Gastroesophageal sphincter (tissue), 4 donors: ENCODE measurements around the gene NFKB1. TPM values are rescaled to one million over a fixed set of nuclear protein-coding genes. Genes with fewer than 3 reads are reported as not detected.

Experiments used
- ATAC-seq: fragments of 150-250 bp; one replicate; pipeline ENCODE4 v1.9.1; 2016; ENCODE audit warnings: mild to moderate bottlenecking, moderate library complexity
- H3K27ac ChIP-seq, 4 donors: fragments of 200-600 bp; sonication (generic) in 3 of 4; 1 replicate in 3 of 4; 2 replicates in 1 of 4; pipeline ENCODE4 v1.5.1; 2016 to 2019
- H3K27me3 ChIP-seq: fragments of 200-600 bp; sonication (generic); one replicate; pipeline ENCODE4 v1.5.1; 2019
- H3K36me3 ChIP-seq, 2 donors: fragments of 200-600 bp; sonication (generic); one replicate each; pipeline ENCODE4 v1.5.1; 2019; ENCODE audit warnings: control low read depth in 1 of 2
- H3K4me1 ChIP-seq, 3 donors: fragments of 200-600 bp; sonication (generic); 1 replicate in 2 of 3; 2 replicates in 1 of 3; pipeline ENCODE4 v1.5.1; 2016 to 2019; ENCODE audit warnings: control low read depth in 2 of 3
- H3K4me3 ChIP-seq, 2 donors: fragments of 200-600 bp; sonication (generic); one replicate each; pipeline ENCODE4 v1.5.1; 2019; ENCODE audit warnings: mild to moderate bottlenecking in 1 of 2, moderate library complexity in 1 of 2
- H3K9me3 ChIP-seq, 3 donors: fragments of 200-600 bp; sonication (generic); one replicate each; pipeline ENCODE4 v1.5.1; 2017 to 2019; ENCODE audit warnings: control low read depth in 2 of 3
- CTCF ChIP-seq, 4 experiments: fragments of 200-600 bp in 2 of 4; fragments of 450-650 bp in 2 of 4; sonication (generic) in 1 of 4; IDR thresholded peaks; one replicate each; pipeline ENCODE4 v1.5.1; 2017 to 2019; ENCODE audit warnings: antibody characterized with exemption in 4 of 4, mild to moderate bottlenecking in 2 of 4, moderate library complexity in 2 of 4
- EP300 ChIP-seq: sonication (generic); formaldehyde crosslinking; IDR thresholded peaks from one replicate; pipeline ENCODE4 v1.6.1; 2017; ENCODE audit warnings: antibody characterized with exemption, mild to moderate bottlenecking
- POLR2A ChIP-seq, 2 donors: fragments of 450-650 bp; IDR thresholded peaks; one replicate each; pipeline ENCODE4 v1.6.1; 2017; ENCODE audit warnings: antibody characterized with exemption in 2 of 2, mild to moderate bottlenecking in 2 of 2, moderate library complexity in 1 of 2
- POLR2AphosphoS5 ChIP-seq: sonication (generic); formaldehyde crosslinking; IDR thresholded peaks from one replicate; pipeline ENCODE4 v1.6.1; 2017; ENCODE audit warnings: antibody characterized with exemption
- WGBS, 2 donors: methylation state at CpG; one replicate each; pipeline ENCODE4 v1.1.5; 2018; ENCODE audit warnings: low coverage in 1 of 2; 5-methylcytosine and 5-hydroxymethylcytosine counted together
- total RNA-seq, 4 donors: library from RNA; depleted of rRNA; stranded (reverse); fragments of >200 nt; gene quantifications; one replicate each; pipeline ENCODE4 v1.1.0, GENCODE V29; 2016

The NFKB1 gene
- total RNA-seq, 4 donors from 2014 or later: 27.6 to 50.1 (median 43.8) TPM

- TF ChIP-seq POLR2AphosphoS5: no peak
- no peak for TF ChIP-seq EP300
- ATAC-seq: no peak
- 78 to 82% methylated on average over 2 to 4 of the region's 4 CpGs for WGBS, 2 donors
- Histone ChIP-seq H3K4me3 (no peak overlapping the region), H3K4me1 (no peaks in the 10 kb centered on the region), H3K27ac (no peak overlapping the region), H3K27me3 (no peaks in the 10 kb centered on the region), H3K9me3 (no peaks in the 10 kb centered on the region), H3K36me3 (peaks cover 0 to 96% of the 10 kb centered on the region in 2 donors)
These were observed 85.5 kb downstream of the NFKB1 start for GRCh38 chr4:102586644-102587021.

GRCh38 chr4:102589743-102590142, 88.6 kb downstream of the NFKB1 start:
- peaks cover 0 to 82% of the 10 kb centered on the region in 2 donors for H3K36me3 ChIP-seq
- WGBS, 2 donors: 83 to 88% methylated on average over 3 of the region's 3 CpGs
- no peak for ATAC-seq
- no peak overlapping the region for H3K27ac ChIP-seq
- H3K9me3 ChIP-seq: no peaks in the 10 kb centered on the region
- H3K27me3 ChIP-seq: no peaks in the 10 kb centered on the region
- H3K4me1 ChIP-seq: no peaks in the 10 kb centered on the region
- no peak overlapping the region for H3K4me3 ChIP-seq
- TF ChIP-seq CTCF (IDR thresholded peaks at IDR 0.05): no peak
- no peak for TF ChIP-seq EP300
- no peak for TF ChIP-seq POLR2A (IDR thresholded peaks at IDR 0.05)

DNA sequence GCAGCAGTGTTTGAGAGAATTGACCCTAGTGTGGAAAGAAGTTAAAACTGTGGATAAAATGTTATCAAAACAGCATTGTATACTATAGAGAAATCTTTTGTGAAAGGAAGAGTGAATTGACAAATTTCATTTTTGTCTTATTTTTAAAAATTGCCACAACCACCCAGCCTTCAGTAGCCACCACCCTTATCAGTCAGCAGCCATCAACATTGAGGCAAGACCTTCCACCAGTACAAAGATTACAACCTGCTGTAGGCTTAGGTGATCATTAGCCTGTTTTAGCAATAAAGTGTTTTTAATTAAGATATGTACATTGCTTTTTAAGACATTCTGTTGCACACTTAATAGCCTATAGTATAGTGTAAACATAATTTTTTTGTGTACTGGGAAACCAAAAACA, 91.1 kb downstream of the NFKB1 start:
- no peaks in the 10 kb centered on the region for H3K27me3 ChIP-seq
- no peaks in the 10 kb centered on the region for H3K9me3 ChIP-seq
- no peak for ATAC-seq
- H3K36me3 ChIP-seq: peaks cover 9 to 82% of the 10 kb centered on the region in 2 donors
- no peak overlapping the region for H3K27ac ChIP-seq
- TF ChIP-seq POLR2AphosphoS5 (no peak), CTCF (IDR thresholded peaks at IDR 0.05) (no peak), POLR2A (IDR thresholded peaks at IDR 0.05) (no peak), EP300 (no peak)
- H3K4me3 ChIP-seq: no peak overlapping the region
- H3K4me1 ChIP-seq: no peaks in the 10 kb centered on the region

DNA sequence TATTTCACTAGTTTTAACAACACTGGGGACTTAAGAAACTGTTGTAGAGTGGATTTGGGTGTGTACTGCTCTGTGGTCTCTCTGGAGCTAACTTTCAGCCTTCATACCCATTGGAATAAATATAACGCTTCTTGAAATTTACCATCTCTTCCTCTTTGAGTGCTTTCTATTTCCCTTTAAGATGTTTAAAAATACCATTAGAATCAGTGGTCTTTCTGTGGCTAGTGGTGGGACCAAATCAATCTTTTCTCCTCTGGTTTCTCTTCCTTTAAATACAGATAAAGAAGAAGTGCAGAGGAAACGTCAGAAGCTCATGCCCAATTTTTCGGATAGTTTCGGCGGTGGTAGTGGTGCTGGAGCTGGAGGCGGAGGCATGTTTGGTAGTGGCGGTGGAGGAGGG, 92.0 kb downstream of the NFKB1 start:
- ATAC-seq: no peak
- Histone ChIP-seq H3K4me1 (no peaks in the 10 kb centered on the region), H3K27ac (no peak overlapping the region), H3K9me3 (no peaks in the 10 kb centered on the region), H3K4me3 (no peak overlapping the region), H3K27me3 (no peaks in the 10 kb centered on the region), H3K36me3 (peaks cover 9 to 82% of the 10 kb centered on the region in 2 donors)
- no peak for TF ChIP-seq POLR2A (IDR thresholded peaks at IDR 0.05)
- no peak for TF ChIP-seq CTCF (IDR thresholded peaks at IDR 0.05)
- TF ChIP-seq POLR2AphosphoS5: no peak
- TF ChIP-seq EP300: no peak
- WGBS, 2 donors: 79 to 89% methylated on average over 7 of the region's 7 CpGs

DNA sequence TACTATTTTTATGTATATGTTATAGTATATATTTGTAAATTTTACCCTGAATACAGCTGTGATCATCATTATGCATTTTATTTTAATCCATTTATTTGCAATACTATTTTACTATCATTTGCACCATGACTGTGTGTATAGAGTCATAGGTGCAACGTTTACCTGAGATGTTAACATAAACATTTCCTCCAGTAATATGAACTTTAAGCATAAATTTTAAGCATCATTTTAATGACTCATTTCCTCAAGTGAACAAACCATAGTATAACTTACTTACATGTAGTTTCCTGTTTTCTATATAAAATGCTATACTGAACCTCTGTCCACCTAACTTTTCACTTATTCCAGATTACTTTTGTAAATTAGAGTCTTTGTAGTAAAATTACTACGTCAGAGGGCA, 92.8 kb downstream of the NFKB1 start:
- WGBS, 2 donors: 77 to 82% methylated on average over 2 of the region's 2 CpGs
- ATAC-seq: no peak
- no peak overlapping the region for H3K27ac ChIP-seq
- peaks cover 9 to 82% of the 10 kb centered on the region in 2 donors for H3K36me3 ChIP-seq
- H3K4me3 ChIP-seq: no peak overlapping the region
- H3K9me3 ChIP-seq: no peaks in the 10 kb centered on the region
- no peak for TF ChIP-seq POLR2AphosphoS5
- TF ChIP-seq EP300: no peak
- TF ChIP-seq POLR2A (IDR thresholded peaks at IDR 0.05): no peak
- TF ChIP-seq CTCF (IDR thresholded peaks at IDR 0.05): no peak
- H3K27me3 ChIP-seq: no peaks in the 10 kb centered on the region
- H3K4me1 ChIP-seq: no peaks in the 10 kb centered on the region
